Measurements from ENCODE around the gene CCDC150. TPM values are rescaled to one million over a fixed set of nuclear protein-coding genes. Genes with fewer than 3 reads are reported as not detected.
"Not testable (repeated sequence)": the region's sequence is repeated elsewhere in the genome, so short reads cannot be mapped to it uniquely, and the experiment has no call there.

Gene CCDC150
- total RNA-seq, 1 donor from 2014 or later = 69.4 TPM

GRCh38 chr2:196606516-196606915 lies 33.0 kb upstream of the CCDC150 start:
- TF ChIP-seq EZH2phosphoT487 (IDR thresholded peaks at IDR 0.05) (no peak), CTCF (IDR thresholded peaks at IDR 0.05) (no peak), EZH2 (IDR thresholded peaks at IDR 0.05) (no peak)
- Histone ChIP-seq H2AFZ (replicated peaks) (no peak overlapping the region), H3K36me3 (no peaks in the 10 kb centered on the region), H3K9ac (no peak overlapping the region), H3K4me1 (no peaks in the 10 kb centered on the region), H3K4me3 (no peak overlapping the region), H3K27me3 (no peaks in the 10 kb centered on the region), H3K79me2 (ENCODE audit: low read depth) (no peaks in the 10 kb centered on the region), H3K27ac (no peak overlapping the region), H3F3A (ENCODE audit: low read depth) (no peaks in the 10 kb centered on the region), H4K20me1 (ENCODE audit: low read depth) (no peaks in the 10 kb centered on the region), H3K4me2 (no peak overlapping the region), H3K9me3 (ENCODE audit: low read depth) (no peaks in the 10 kb centered on the region)
- Mint-ChIP-seq H3K36me3 (no peaks in the 10 kb centered on the region), H3K9me3 (no peaks in the 10 kb centered on the region), H3K4me3 (no peak overlapping the region), H3K27me3 (ENCODE audit: insufficient read depth, low read depth) (peaks cover 4% of the 10 kb centered on the region), H3K4me1 (peaks cover 2% of the 10 kb centered on the region), H3K27ac (no peak overlapping the region)
- DNase-seq (ENCODE audit: low spot score) = no peak

GRCh38 chr2:196607073-196607472 lies 32.4 kb upstream of the CCDC150 start:
- no peak overlapping the region for H3K4me2 ChIP-seq
- TF ChIP-seq CTCF (IDR thresholded peaks at IDR 0.05) (no peak), EZH2phosphoT487 (IDR thresholded peaks at IDR 0.05) (no peak)
- H3K27ac ChIP-seq = no peak overlapping the region
- no peak overlapping the region for H3K4me3 ChIP-seq
- no peaks in the 10 kb centered on the region for H3K27me3 ChIP-seq
- no peaks in the 10 kb centered on the region for H3K9me3 ChIP-seq (ENCODE audit: low read depth)
- no peak overlapping the region for H3K27ac Mint-ChIP-seq
- H3K36me3 ChIP-seq = no peaks in the 10 kb centered on the region
- no peaks in the 10 kb centered on the region for H4K20me1 ChIP-seq (ENCODE audit: low read depth)
- no peaks in the 10 kb centered on the region for H3F3A ChIP-seq (ENCODE audit: low read depth)
- H3K79me2 ChIP-seq (ENCODE audit: low read depth) = no peaks in the 10 kb centered on the region
- no peak overlapping the region for H3K4me3 Mint-ChIP-seq
- H3K4me1 ChIP-seq = no peaks in the 10 kb centered on the region
- no peak for DNase-seq (ENCODE audit: low spot score)
- no peaks in the 10 kb centered on the region for H3K4me1 Mint-ChIP-seq
- no peaks in the 10 kb centered on the region for H3K9me3 Mint-ChIP-seq
- H3K36me3 Mint-ChIP-seq = no peaks in the 10 kb centered on the region
- H3K27me3 Mint-ChIP-seq (ENCODE audit: insufficient read depth, low read depth) = peaks cover 2% of the 10 kb centered on the region
- H3K9ac ChIP-seq = no peak overlapping the region
- peak overlapping the region; percentile 27 for H2AFZ ChIP-seq (replicated peaks)

GRCh38 chr2:196607896-196608295 lies 31.6 kb upstream of the CCDC150 start:
- H3K4me3 ChIP-seq; DNase-seq (ENCODE audit: low spot score); H3K4me2 ChIP-seq; H3K9me3 Mint-ChIP-seq; H3K79me2 ChIP-seq (ENCODE audit: low read depth); H3K27ac ChIP-seq; H3K36me3 Mint-ChIP-seq; H3K27me3 ChIP-seq; H3K36me3 ChIP-seq; H3K4me1 Mint-ChIP-seq; H3K4me3 Mint-ChIP-seq; H3F3A ChIP-seq (ENCODE audit: low read depth); H3K27me3 Mint-ChIP-seq (ENCODE audit: insufficient read depth, low read depth); H4K20me1 ChIP-seq (ENCODE audit: low read depth); H3K9me3 ChIP-seq (ENCODE audit: low read depth); H2AFZ ChIP-seq (replicated peaks); H3K4me1 ChIP-seq; H3K9ac ChIP-seq; H3K27ac Mint-ChIP-seq: not testable (repeated sequence)

GRCh38 chr2:196609806-196610205 lies 29.7 kb upstream of the CCDC150 start:
- DNase-seq (ENCODE audit: low spot score) = no peak

More at GRCh38 chr2:196609806-196610205, 29.7 kb upstream of the CCDC150 start:
- no peak overlapping the region for H2AFZ ChIP-seq (replicated peaks)
- H3K27ac ChIP-seq = no peak overlapping the region
- H3K9ac ChIP-seq = no peak overlapping the region
- no peak overlapping the region for H3K4me3 ChIP-seq
- no peaks in the 10 kb centered on the region for H3K27me3 ChIP-seq
- H3K9me3 ChIP-seq (ENCODE audit: low read depth) = no peaks in the 10 kb centered on the region
- Mint-ChIP-seq H3K4me3 (no peak overlapping the region), H3K9me3 (no peaks in the 10 kb centered on the region), H3K27me3 (ENCODE audit: insufficient read depth, low read depth) (peaks cover 2% of the 10 kb centered on the region), H3K36me3 (no peaks in the 10 kb centered on the region), H3K27ac (no peak overlapping the region), H3K4me1 (no peaks in the 10 kb centered on the region)
- no peaks in the 10 kb centered on the region for H3K4me1 ChIP-seq
- TF ChIP-seq EZH2phosphoT487 (IDR thresholded peaks at IDR 0.05) (no peak), EZH2 (IDR thresholded peaks at IDR 0.05) (no peak), CTCF (IDR thresholded peaks at IDR 0.05) (no peak)
- no peak overlapping the region for H3K4me2 ChIP-seq
- no peaks in the 10 kb centered on the region for H4K20me1 ChIP-seq (ENCODE audit: low read depth)
- H3F3A ChIP-seq (ENCODE audit: low read depth) = no peaks in the 10 kb centered on the region
- no peaks in the 10 kb centered on the region for H3K79me2 ChIP-seq (ENCODE audit: low read depth)
- no peaks in the 10 kb centered on the region for H3K36me3 ChIP-seq

All from neural progenitor cell (in vitro differentiated cells).